Femur (tissue), 1 donor: ENCODE data around the gene JTB.
A peak's percentile ranks its signal among the peaks of the same experiment; 100 is the strongest.

Experiments used
- DNase-seq: peaks from one replicate; pipeline ENCODE4 v3.0.0-alpha.2; 2017

The JTB gene

DNA sequence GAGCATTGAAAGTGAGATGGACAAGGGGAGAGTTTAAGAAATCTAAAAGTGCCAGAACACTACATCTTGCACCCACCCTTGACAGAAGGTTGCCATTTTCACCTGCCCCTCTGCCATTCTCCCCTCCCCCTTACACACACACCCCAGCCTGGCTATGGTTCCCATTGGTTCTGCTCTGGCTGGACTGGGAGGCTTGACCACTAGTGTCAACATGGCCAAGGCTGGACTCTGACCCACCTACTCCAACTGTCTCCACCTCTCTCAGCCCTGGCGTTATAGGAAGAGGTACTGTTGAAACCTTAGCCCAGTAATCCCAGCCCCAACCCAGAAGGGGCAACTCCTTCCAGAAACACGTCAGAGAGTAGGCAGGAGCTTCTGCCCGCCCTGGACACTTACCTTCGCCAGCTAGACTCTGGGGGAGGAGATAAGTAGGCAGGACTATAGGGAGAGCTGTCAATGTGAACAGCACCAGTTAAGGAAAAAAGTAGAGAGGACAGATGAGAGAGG, 23.6 kb downstream of the JTB start:
- DNase-seq = no peak

DNA sequence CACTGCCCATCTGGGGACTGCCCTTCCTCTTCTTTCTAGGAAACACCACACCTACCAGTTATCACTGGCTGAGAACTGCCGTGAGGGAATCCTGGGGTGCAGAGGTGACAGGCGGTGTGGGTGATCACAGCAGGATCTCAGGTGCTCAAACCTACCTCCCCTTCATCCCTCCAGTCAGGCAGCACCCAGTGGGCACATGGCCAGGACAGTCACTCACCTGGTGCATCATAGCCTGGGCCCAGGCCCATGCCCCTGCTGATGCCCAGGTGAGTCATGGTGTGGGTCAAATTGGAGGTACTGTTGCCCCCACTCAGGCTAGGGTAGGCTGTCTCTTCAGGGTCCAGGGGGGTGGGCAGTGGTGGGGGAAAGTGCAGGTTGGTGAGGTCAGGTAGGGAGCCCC, 25.7 kb downstream of the JTB start:
- DNase-seq = no peak

DNA sequence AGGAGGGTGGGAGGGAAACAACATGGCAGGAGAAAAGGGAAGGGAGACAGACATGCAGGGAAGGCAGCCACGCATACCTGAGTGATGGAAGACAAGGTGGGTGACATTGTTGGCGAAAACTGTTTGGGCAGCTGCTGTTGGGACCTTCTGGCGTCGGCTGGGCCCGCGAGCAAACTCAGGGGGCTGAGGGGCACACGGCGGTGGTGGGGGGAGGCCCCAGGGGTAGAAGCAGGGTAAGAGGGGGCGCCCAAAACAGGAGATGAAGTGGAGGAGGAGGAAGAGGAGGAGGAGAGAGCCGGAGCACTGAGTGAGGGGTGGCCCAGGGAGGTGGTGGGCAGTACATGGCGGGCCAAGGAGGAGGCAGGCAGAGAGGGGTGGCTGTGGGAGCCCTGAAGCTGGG, 26.3 kb downstream of the JTB start:
- DNase-seq = no peak

DNA sequence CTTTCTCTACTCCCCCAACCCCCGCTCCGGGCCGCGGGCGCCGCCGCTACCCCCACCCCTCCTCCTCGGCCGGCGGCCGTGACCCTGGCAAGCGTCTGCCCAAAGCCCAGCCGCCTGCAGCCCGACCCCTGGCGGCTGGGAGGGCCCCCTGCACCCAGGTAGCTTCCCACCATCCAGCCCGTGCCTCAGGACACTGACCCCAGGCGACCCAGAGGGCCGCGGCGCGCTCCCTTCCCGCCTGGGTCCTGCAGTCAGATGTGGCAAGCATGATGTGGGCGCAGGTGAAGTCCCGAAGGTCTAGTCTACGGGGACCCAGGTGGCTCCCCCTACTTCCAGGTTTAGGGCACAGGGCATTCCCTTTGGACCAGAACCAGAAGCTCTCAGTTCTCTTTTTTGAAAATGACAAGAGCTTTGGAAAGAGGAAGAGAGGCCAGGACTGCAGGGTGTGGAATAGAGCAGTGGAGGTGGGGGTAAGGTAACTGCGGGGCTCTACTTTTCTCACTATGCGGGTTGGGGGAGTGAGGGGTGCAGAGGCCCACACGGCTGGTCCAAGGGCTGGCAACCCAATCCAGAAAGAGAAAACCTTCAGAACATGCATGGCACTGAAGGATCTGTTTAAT, 30.7 kb downstream of the JTB start, which contains the start of gene DENND4B:
Gene DENND4B (minus strand): TSS at position 97 of the 620 bp plus-strand sequence. CDS start 2,344 bp downstream, outside the sequence.
- peak; percentile 89 for DNase-seq

DNA sequence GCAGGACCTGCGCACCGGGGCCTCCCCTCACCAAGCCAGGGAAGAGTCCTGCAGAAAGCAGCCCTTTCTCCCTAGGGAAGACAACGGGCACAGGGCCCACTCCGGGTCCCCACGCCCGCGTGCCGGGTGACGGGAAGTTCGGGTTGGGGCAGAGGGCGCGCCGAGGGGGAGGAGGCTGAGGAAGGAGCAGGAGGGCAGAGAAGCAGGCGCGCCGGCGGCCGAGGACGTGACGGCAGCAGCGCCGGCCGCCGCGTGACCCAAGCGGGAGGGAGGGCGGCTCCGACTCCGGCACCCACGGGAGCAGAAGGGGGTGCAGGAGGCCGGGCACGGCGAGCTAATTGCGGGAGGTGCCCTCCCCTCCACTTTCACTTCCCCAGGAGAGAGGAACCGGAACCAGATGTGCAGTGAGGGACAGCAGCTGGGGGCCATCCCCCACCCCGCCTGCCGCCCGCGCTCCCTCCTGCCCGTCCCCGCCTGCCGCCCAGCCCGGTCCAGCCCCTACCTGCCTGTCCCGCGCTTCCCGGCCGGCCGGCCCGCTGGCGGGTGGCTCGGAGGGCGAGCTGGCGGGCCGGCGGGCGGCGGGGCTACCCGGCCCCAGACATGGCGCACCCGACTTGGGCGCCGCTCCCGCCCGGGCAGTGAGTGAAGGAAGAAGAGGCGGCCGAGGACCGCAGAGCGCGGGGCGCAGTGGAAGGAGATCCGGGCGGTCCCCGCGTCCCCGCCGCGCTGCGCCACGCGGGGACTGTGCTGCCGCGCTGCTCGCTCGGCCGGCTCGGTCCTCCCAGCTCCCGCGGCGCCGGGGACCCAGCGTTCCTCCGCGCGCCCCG, 31.5 kb downstream of the JTB start:
- DNase-seq = peak; percentile 85

DNA sequence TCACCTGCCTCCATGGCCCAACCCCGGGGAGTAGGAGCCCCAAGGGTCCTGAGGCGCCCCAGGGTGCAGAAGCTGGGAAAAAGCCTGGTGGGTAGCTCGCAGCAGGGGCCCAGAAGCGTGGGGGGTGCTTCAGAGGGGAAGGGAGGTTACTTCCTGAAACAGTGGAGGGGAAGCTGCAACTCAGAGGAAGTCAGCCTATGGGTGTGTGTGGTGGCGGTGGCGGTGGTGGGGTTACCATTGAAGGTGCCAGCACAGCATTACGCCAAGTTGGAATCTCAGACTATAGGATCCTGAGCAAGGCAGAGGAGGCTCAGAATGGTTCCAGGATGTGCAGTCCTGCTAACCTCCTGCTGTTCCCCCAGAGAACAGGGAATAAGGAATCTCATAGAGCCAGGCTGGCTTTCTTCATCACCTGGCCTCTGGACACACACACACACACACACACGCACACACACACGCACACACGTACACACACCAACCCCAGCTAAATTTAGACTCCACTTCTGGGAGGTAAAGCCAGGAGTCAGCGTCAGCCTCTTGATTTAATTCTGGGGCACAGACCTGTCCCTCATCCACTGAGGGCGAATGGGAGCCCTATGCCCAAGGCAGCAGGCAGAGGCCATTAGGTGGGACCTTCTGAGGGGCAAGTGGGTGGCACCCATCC, 32.2 kb downstream of the JTB start:
- peak; percentile 61 for DNase-seq

DNA sequence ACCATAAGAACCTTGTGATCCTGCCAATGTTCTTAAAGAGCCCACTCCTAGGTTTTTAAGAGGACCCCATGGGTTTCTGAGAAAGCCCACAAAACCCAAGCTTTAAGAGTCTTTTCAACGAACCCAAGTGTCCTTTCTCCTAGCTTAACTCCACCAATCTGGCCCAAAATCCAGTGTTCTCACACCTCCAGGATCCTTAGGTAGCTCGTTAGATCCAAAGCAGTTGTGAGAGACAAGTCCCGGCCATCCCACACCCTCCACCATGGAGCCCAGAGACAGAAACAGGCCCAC, 32.7 kb downstream of the JTB start:
- no peak for DNase-seq

DNA sequence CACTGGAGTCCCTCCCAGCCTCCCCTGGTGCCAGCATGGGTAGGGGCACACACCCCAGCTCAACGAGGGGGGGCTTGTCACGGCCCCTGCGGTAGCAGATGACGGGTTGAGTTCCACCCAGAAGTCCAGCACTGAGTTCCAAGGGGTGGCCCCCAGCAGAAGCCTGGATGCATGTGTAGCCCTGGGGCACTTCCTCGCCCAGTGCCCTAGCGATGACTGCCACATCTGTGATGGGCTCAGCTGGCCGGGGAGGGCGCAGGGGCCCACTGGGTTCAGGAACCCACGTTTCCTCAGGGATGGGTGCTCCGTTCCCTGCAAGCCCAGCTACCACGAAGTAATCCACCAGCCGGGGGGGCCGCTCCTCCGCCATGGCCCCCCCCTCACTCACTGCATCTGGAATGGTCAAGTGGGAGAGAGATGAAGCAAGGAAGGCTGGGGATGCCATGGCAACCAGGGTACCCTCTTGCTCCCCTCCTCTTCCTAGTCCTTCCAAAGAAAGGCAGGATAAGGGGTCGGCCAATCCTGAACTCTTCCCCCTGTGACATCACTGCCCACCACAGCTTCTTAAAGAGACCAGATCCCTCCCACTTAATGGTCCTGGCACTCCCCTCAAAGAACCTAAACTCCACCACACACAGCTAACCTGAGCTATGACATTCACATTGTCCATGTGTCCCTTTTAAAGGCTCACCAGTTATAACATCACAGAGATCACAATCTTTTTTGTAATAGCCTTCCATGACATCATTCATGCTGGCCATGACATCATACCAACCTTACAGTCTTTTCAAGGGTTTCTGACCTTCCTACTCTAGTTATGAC, 33.3 kb downstream of the JTB start:
- no peak for DNase-seq

DNA sequence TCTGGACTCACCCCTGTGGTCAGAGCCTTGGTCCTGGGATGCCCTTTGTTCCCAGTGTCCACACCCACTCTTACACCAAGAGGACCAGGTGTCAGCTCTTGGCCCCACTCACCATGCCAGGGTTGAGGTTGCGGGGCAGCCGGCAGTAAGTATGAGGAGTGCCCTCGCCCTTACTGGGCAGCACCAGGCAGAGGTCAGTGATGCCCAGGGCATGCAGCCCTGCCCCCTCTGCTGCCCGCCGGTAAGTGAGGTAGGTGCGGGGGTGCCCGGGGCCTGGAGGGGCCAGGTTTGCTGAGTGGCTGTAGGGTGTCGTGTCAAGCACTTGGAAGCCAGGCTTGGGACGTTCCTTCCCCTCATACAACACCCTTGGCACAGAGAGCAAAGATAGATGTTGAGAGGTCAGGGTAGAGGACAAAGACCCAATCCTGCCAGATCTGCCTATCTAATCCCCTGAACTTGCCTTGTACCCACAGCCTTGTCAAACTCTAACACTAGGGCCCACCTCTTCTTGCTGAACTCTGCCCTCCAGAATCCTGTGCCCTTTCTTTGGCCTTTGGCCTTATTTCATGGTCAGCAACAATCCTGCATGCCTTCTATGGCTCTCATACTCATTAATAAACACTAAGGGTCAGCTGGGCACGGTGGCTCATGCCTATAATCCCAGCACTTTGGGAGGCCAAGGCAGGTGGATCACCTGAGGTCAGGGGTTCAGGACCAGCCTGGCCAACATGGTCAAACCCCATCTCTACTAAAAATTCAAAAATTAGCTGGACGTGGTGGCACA, 34.5 kb downstream of the JTB start:
- no peak for DNase-seq

DNA sequence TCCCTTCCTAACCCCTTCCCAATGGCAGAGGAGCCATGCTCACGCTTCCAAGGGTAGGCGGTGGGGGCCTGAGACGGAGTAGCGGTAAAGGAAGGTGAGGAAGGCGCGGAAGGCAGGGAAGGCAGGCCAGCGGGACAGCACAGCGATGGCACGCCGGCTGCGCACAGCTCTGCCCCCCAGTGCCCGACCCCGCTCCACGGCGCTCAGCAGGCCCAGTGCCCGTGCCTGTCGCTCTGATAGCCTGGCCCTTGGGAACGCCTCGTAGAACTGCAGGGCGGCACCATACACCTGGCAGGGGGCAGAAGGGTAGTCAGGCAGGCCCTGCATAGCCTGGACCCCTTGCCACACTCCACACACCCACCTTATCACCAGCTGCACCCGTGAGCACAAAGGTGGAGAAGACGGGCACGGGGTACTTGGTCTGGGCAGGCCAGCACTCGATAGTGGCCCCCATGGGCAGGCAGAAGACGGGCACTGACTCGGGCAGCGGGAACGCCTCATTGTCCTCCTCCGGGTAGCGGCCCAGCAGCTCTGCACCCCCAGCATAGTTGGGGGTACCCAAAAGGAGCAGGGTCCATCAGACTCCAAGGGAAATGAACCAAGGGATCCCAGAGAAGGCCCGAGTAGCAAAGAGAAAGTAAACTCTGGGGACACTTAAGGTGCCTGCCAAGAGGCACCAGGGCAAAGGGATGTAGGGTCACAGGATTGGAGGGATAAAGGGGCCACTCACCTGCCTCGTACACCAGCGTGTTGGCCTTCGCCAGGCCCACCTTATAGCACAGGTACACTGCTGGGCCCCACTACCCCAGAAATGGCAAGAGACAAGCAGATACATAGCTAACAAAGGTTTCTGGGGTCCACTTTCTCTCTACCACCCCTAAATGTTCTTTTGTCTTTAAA, 35.4 kb downstream of the JTB start:
- DNase-seq = no peak

DNA sequence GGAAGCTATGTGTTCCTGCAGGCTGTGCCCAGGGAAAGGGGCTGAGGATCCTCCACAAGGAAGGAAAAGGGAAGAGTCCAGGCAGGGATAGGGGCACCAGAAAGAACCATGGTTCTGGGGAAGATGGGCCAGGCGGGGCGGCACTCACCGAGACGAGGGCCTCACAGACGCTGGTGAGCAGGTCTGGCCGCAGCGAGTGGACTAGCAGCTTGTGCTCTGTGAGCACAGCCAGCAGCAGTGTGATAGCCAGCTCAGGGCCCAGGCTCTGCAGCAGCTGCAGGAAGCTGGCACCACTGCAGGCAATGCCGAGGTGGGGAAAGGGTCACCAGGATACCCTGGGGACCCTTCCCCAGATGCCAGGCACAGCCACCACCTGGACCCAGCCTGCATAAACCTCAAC, 36.7 kb downstream of the JTB start:
- no peak for DNase-seq

DNA sequence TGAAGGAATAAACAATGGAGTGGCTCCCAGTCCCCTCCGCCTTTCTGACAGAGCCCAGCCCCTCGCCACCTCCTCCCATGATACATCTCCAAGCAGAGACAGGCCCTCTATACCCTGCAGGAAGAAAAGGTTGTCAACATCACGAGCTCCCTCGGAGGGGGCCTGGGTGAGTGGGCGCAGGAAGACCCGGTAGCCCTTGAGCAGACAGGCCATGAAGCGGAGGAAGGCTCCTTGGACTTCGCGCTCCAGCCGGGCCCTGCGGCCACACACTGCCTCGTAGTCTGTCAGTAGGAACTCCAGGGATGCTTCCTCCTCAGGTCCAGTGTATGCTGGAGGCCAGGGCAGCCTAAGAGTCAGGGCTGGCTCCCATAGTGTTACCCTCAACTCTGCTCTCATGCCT, 38.0 kb downstream of the JTB start:
- DNase-seq = no peak

DNA sequence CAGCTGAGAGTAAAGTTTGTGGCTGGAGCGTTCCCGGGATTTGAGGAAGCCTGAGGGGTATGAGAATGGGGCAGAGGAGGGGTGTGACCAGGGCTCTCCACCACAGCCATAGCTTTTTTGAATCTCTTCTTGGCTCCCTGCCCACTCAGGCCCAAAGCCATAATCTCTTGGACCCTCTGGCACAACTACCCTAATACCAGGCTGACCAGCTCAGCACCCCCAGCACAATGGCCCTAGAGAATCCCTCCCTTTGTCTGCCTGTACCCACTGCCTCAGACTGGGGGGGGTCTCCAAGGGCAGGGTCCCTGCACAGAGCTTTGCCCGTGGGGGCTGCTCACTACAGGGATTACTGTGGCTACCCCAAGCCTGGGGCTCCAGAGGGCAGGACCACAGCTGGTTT, 38.5 kb downstream of the JTB start:
- no peak for DNase-seq

DNA sequence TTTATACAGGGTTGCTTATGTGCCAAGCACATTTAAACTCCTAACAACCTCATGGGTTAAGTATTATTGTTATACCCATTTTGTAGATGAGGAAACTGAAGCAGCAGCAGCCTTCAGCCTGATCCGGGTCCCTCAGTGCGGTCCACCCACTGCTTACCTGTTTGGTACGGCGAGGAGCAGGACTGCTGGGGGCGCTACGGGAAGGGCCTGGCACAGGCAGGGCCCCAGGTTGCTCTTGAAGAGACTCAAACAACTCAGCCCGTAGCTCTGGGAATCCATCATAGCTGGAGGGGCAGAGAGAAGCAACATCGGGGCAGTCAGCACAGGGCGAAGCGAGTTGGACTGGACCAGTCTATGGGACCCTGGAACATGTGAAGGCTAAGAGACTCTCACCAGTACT, 40.1 kb downstream of the JTB start:
- no peak for DNase-seq

DNA sequence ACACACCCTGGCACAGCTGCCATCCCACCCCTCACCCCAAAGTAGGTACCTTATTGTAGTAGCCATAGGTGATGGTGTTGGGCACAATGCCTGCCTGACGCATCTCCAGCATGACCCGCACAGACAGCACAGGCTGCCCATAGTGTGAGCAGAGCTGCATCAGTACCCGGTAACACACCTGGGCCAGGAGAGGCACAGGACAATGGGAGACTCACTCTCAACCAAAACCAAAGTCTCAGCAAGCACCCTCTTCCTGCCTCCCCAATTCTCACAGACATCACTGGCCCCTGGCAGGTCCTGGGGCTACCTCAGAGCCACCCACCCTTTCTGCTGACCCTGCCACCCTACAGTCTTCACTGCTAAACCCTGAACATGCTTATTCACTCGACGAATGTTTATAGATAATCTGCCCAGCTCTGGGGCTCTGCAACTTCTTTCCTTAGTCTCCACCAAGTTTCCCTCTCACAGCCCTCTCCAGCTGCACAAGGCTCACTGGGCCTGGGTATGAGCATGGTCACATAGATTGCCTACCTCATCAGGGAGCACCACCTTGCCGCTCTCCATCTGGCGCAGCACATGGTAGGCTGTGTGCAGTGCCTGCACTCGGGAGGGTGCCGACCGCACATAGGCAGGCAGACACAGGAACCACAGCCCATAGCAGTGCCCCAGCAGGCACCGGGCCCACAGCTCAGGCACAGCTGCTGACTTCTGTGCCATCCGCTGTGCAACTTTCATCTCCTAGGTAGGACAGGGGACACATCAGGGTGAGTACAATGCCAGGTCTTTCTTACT, 41.3 kb downstream of the JTB start:
- no peak for DNase-seq

DNA sequence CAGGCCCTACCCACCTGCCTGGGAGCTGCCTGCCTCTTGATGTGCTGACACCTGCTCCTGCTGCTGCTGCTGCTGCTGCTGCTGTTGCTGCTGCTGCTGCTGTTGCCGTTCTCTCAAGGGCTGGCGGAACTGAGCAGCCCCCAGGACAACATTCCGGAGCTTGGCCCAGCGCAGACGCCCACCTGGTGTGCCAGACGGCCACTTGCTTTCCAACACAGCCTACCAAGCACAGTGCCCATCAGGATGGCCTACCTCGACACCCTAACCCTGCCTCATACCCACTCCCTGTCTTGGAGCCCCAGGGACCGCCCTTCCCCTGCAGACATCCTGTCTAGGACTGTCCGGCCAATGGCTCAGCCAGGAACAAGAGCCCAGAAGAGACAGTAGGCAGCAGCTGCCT, 42.7 kb downstream of the JTB start:
- DNase-seq = no peak

DNA sequence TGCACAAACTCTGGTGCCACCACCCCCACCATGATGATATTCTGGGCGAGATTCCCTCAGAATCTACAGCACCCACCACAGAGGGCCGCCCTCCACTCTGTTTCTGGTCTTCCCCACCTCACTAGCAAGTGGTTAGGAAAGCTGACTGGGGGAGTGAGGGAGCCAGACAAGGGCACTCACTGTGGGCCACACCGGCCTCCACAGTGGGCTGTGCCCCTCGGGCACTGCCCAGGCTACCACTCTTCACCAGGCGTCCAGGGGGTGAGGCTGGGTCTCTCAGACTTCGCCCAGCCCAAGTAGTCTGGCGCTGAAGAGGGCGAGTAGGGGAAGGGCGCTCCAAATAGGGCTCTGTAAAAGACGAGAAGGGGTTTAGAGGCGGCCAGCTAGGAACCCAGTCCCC, 43.5 kb downstream of the JTB start:
- no peak for DNase-seq

DNA sequence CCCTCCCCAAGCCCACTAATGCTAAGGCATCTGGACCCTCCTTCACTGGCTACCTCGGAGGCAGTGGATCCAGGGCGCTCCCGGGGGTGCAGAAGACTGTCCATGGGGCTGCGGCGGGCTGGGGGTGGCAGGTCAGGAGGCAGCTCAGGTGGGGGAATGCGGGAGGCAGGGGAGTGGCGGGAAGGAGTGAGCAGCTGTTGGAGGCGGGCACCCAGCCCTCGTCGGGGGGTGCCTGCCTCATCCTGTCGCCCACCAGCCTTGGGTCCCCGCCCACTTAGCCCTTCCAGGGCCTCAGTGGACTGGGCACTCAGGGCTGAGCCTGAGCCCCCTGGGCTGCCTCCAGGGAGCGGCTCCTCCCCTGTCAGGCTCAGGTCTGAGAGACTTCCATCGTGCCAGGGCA, 44.0 kb downstream of the JTB start:
- no peak for DNase-seq

DNA sequence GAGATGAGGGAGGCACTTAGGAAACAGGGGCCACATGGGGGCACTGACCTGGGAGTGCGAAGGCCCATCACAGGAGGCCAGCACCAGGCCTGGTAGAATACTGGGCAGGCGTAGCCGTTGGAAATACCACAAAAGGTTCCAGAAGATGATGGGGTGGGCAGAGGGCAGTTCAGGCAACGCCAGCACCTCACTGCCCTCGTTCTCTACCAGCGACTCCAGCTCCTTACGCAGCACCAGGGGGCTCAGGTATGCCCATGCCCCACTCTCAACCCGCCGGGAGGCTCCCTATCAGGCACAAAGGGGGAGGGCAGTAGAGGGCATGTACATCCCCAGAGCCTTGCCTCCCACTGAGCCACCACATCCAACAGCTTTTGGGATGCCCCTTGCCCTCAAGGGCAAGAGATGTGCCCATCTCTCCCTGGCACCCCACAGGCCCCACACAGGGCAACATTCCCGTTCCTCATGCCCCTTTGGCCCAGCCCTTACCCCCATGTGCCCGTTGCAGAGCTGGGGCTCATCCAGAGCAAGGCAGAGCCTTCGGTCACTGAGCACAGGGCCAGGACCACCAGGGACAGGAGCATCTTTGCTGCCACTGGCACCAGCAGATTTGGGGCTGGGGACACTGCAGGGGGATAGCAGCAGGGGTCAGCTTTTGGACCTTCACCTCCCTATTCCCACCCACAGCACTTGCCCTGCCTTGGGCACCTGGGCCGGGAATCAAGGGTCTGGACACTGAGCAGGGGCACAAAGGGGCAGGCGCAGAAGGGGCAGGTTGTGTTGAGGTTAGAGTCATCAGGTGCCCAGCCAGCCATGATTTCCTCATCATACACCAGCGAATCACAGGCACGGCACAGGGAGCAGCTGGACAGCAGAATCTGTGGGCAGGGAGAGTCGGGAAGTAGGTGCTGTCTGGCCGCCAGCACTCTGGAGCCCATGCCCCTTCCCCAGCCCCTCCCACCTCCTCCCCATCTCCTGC, 45.0 kb downstream of the JTB start:
- DNase-seq = no peak
